SK-N-SH treated with all-trans-retinoic acid at 6 μM for 48 hours (cell line): ENCODE data around the gene TGFBR2.

Experiments used
- ATAC-seq: fragments of 200-7000 bp; cut with Tn5 transposase; 3 replicates; pipeline ENCODE4 v1.9.1; 2020; ENCODE audit warnings: mild to moderate bottlenecking, moderate library complexity
- BACH2 ChIP-seq: fragments of 250-450 bp; sonication (Bioruptor Pico); IDR thresholded peaks from 2 replicates; pipeline ENCODE4 v1.9.0; 2021; ENCODE audit warnings: mild to moderate bottlenecking, borderline replicate concordance
- CSDC2 ChIP-seq: fragments of 250-450 bp; sonication (Bioruptor Pico); IDR thresholded peaks from 2 replicates; pipeline ENCODE4 v1.5.0; 2020; ENCODE audit warnings: mild to moderate bottlenecking, moderate library complexity
- ESRRG ChIP-seq: fragments of 250-450 bp; sonication (Bioruptor Pico); IDR thresholded peaks from 2 replicates; pipeline ENCODE4 v1.6.1; 2021; ENCODE audit warnings: mild to moderate bottlenecking
- GLIS3 ChIP-seq: fragments of 250-450 bp; sonication (Bioruptor Pico); IDR thresholded peaks from 2 replicates; pipeline ENCODE4 v1.5.0; 2020; ENCODE audit warnings: mild to moderate bottlenecking, moderate library complexity
- ISL1 ChIP-seq: fragments of 250-450 bp; sonication (Bioruptor Pico); IDR thresholded peaks from 2 replicates; pipeline ENCODE4 v2.1.2; 2022; ENCODE audit warnings: mild to moderate bottlenecking, moderate library complexity
- PPARA ChIP-seq: fragments of 250-450 bp; sonication (Bioruptor Pico); IDR thresholded peaks from 2 replicates; pipeline ENCODE4 v1.5.0; 2020; ENCODE audit warnings: mild to moderate bottlenecking, borderline replicate concordance
- SNAI2 ChIP-seq: fragments of 250-450 bp; sonication (Bioruptor Pico); IDR thresholded peaks from 2 replicates; pipeline ENCODE4 v1.5.0; 2020; ENCODE audit warnings: mild to moderate bottlenecking, moderate library complexity
- TCF4 ChIP-seq: fragments of 250-450 bp; sonication (Bioruptor Pico); IDR thresholded peaks from 2 replicates; pipeline ENCODE4 v1.8.0; 2021; ENCODE audit warnings: mild to moderate bottlenecking, moderate library complexity, borderline replicate concordance
- TOX ChIP-seq: fragments of 250-450 bp; sonication (Bioruptor Pico); IDR thresholded peaks from 2 replicates; pipeline ENCODE4 v1.8.0; 2021; ENCODE audit warnings: mild to moderate bottlenecking, moderate library complexity, borderline replicate concordance
- TSHZ2 ChIP-seq: fragments of 250-450 bp; sonication (Bioruptor Pico); IDR thresholded peaks from 2 replicates; pipeline ENCODE4 v1.5.0; 2020; ENCODE audit warnings: mild to moderate bottlenecking, moderate library complexity
- ZC3H10 ChIP-seq: fragments of 250-450 bp; sonication (Bioruptor Pico); IDR thresholded peaks from 2 replicates; pipeline ENCODE4 v1.5.1; 2021; ENCODE audit warnings: mild to moderate bottlenecking, moderate library complexity
- ZFP3 ChIP-seq: fragments of 250-450 bp; sonication (Bioruptor Pico); IDR thresholded peaks from 2 replicates; pipeline ENCODE4 v1.5.0; 2020; ENCODE audit warnings: mild to moderate bottlenecking, moderate library complexity
- ZFP30 ChIP-seq: fragments of 450-650 bp; formaldehyde crosslinking; IDR thresholded peaks from 2 replicates; pipeline ENCODE4 v1.5.0; 2022; ENCODE audit warnings: mild to moderate bottlenecking, moderate library complexity
- ZNF565 ChIP-seq: fragments of 450-650 bp; formaldehyde crosslinking; conservative IDR thresholded peaks from 2 replicates; pipeline ENCODE4 v1.5.0; 2020; ENCODE audit warnings: low read depth, mild to moderate bottlenecking, moderate library complexity
- ZNF70 ChIP-seq: fragments of 450-650 bp; formaldehyde crosslinking; IDR thresholded peaks from 2 replicates; pipeline ENCODE4 v1.5.0; 2020; ENCODE audit warnings: mild to moderate bottlenecking, moderate library complexity
- ZNF8 ChIP-seq: fragments of 450-650 bp; formaldehyde crosslinking; IDR thresholded peaks from 2 replicates; pipeline ENCODE4 v1.5.0; 2020; ENCODE audit warnings: mild to moderate bottlenecking, moderate library complexity
- TF ChIP-seq, protein P1 (sequence below): fragments of 250-450 bp; sonication (Bioruptor Pico); IDR thresholded peaks from 2 replicates; pipeline ENCODE4 v1.8.0; 2020; ENCODE audit warnings: mild to moderate bottlenecking, moderate library complexity, borderline replicate concordance
- TF ChIP-seq, protein P2 (sequence below): fragments of 250-450 bp; sonication (Bioruptor Pico); IDR thresholded peaks from 2 replicates; pipeline ENCODE4 v1.5.1; 2021; ENCODE audit warnings: mild to moderate bottlenecking, moderate library complexity
- TF ChIP-seq, protein P3 (sequence below): fragments of 250-450 bp; sonication (Bioruptor Pico); IDR thresholded peaks from 2 replicates; pipeline ENCODE4 v1.8.0; 2021; ENCODE audit warnings: low read depth, mild to moderate bottlenecking, moderate library complexity, borderline replicate concordance

The TGFBR2 gene

DNA sequence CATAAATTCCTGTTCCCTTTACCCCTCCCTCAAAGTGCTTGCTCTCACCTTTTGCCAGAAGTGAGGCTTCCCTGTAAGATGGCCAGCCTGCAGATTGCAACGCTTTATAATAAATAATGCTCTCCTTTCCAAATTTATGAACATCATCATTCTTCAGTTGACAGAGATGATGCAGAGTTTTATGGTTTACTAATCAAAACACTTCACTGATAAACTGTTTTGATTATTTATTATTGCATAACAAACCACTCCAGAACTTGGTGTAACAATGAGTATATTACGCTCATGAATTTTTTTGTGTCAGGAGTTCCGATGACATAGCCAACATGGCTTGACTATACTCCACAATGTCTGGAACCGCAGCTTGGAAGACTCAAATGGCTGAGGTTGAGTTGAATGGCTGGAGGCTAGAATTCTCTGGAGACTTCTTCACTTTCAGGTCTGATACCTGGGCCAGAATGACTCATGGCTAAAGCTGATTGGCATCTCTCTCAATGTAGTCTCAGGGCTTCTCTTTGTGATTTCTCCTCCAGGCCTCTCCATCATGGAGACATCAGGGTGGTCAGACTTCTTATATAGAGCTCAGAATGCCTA is 27.3 kb upstream of the TGFBR2 start:
- TF ChIP-seq TOX (CRISPR knock-in tag) (no peak), ZNF565 (no peak), ZFP30 (no peak), ESRRG (CRISPR knock-in tag) (no peak), ZFP3 (CRISPR knock-in tag) (no peak), GLIS3 (CRISPR knock-in tag) (no peak), BACH2 (CRISPR knock-in tag) (no peak), ZNF8 (no peak)
- no peak for ATAC-seq

DNA sequence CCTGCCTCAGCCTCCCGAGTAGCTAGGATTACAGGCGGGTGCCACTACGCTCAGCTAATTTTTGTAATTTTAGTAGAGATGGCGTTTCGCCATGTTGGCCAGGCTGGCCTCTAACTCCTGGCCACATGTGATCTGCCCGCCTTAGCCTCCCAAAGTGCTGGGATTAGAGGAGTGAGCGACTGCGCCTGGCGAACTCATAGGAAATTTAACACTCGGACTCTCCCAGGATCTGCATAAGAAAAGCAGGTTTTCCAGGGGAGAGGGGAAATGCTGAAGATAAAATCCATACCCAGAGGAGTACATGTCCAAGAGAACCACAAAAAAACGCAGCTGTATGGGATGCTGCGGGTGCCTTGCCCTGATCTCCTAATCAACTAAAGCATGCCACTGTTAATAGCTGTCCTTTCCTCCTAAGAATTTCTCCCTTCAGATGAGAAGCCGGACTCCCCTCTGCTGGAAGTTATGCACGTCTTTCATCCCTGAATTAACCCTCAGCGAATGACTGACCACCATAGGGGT is 25.3 kb upstream of the TGFBR2 start:
- no peak for ATAC-seq
- TF ChIP-seq ZC3H10 (CRISPR knock-in tag) = no peak
- TF ChIP-seq, protein P1, sequence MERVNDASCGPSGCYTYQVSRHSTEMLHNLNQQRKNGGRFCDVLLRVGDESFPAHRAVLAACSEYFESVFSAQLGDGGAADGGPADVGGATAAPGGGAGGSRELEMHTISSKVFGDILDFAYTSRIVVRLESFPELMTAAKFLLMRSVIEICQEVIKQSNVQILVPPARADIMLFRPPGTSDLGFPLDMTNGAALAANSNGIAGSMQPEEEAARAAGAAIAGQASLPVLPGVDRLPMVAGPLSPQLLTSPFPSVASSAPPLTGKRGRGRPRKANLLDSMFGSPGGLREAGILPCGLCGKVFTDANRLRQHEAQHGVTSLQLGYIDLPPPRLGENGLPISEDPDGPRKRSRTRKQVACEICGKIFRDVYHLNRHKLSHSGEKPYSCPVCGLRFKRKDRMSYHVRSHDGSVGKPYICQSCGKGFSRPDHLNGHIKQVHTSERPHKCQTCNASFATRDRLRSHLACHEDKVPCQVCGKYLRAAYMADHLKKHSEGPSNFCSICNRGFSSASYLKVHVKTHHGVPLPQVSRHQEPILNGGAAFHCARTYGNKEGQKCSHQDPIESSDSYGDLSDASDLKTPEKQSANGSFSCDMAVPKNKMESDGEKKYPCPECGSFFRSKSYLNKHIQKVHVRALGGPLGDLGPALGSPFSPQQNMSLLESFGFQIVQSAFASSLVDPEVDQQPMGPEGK (CRISPR knock-in tag) = no peak
- TF ChIP-seq TCF4 (CRISPR knock-in tag) = no peak

GRCh38 chr3:30581982-30582381 is 24.4 kb upstream of the TGFBR2 start:
- no peak for ATAC-seq
- TF ChIP-seq ISL1 (CRISPR knock-in tag) = no peak
- TF ChIP-seq ZNF70 (CRISPR knock-in tag) = no peak
- no peak for TF ChIP-seq ZNF565
- TF ChIP-seq, protein P2, sequence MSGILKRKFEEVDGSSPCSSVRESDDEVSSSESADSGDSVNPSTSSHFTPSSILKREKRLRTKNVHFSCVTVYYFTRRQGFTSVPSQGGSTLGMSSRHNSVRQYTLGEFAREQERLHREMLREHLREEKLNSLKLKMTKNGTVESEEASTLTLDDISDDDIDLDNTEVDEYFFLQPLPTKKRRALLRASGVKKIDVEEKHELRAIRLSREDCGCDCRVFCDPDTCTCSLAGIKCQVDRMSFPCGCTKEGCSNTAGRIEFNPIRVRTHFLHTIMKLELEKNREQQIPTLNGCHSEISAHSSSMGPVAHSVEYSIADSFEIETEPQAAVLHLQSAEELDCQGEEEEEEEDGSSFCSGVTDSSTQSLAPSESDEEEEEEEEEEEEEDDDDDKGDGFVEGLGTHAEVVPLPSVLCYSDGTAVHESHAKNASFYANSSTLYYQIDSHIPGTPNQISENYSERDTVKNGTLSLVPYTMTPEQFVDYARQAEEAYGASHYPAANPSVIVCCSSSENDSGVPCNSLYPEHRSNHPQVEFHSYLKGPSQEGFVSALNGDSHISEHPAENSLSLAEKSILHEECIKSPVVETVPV (CRISPR knock-in tag) = no peak
- TF ChIP-seq, all 23 proteins: peak for 0

DNA sequence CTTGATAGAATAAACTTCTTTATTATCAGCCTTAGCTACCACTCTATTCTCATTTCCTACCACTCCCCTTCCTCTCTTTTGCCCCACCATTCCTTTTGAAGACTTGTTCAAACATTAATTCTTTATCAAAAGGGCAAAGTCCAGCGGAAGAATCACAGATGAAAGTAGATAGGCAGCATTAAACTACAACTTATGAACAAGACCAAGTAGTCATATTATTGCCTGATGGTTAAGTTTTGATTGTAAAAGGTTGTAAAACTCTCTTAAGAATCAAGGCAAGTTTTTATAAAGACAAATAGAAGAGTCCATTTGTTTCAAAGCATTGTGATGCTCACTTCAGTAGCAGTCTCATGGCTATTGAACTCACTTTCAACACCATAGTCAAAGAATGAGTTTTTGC is 22.4 kb upstream of the TGFBR2 start:
- ATAC-seq = no peak
- TF ChIP-seq, protein P2 (CRISPR knock-in tag) = no peak
- TF ChIP-seq BACH2 (CRISPR knock-in tag) (no peak), ZNF565 (no peak), ZNF70 (CRISPR knock-in tag) (no peak), PPARA (CRISPR knock-in tag) (no peak), ESRRG (CRISPR knock-in tag) (no peak), GLIS3 (CRISPR knock-in tag) (no peak), ZFP3 (CRISPR knock-in tag) (no peak), TSHZ2 (CRISPR knock-in tag) (no peak), SNAI2 (CRISPR knock-in tag) (no peak), CSDC2 (CRISPR knock-in tag) (no peak)
- TF ChIP-seq, protein P3, sequence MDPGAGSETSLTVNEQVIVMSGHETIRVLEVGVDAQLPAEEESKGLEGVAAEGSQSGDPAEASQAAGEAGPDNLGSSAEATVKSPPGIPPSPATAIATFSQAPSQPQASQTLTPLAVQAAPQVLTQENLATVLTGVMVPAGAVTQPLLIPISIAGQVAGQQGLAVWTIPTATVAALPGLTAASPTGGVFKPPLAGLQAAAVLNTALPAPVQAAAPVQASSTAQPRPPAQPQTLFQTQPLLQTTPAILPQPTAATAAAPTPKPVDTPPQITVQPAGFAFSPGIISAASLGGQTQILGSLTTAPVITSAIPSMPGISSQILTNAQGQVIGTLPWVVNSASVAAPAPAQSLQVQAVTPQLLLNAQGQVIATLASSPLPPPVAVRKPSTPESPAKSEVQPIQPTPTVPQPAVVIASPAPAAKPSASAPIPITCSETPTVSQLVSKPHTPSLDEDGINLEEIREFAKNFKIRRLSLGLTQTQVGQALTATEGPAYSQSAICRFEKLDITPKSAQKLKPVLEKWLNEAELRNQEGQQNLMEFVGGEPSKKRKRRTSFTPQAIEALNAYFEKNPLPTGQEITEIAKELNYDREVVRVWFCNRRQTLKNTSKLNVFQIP (CRISPR knock-in tag) = no peak
- TF ChIP-seq, protein P1 (CRISPR knock-in tag) = no peak
